Activated naive CD8-positive, alpha-beta T cell treated with anti-CD3 and anti-CD28 coated beads for 36 hours (primary cell): Measurements from ENCODE around the gene RSRC1. TPM values are rescaled to one million over a fixed set of nuclear protein-coding genes. Genes with fewer than 3 reads are reported as not detected.

Source experiments
- DNase-seq: peaks from one replicate; pipeline ENCODE4 v3.0.0; 2021
- H3K27ac Mint-ChIP-seq: one replicate; pipeline ENCODE4 v1.8.0; 2022; ENCODE audit warnings: mild to moderate bottlenecking, moderate library complexity, mixed read lengths
- H3K27me3 Mint-ChIP-seq: one replicate; pipeline ENCODE4 v1.8.0; 2022; ENCODE audit warnings: mild to moderate bottlenecking, mixed read lengths
- H3K36me3 Mint-ChIP-seq: one replicate; pipeline ENCODE4 v1.8.0; 2021; ENCODE audit warnings: mild to moderate bottlenecking, mixed read lengths
- H3K4me1 Mint-ChIP-seq: one replicate; pipeline ENCODE4 v1.8.0; 2021; ENCODE audit warnings: mixed read lengths
- H3K4me3 Mint-ChIP-seq: one replicate; pipeline ENCODE4 v1.8.0; 2022; ENCODE audit warnings: mild to moderate bottlenecking, moderate library complexity, mixed read lengths
- H3K9me3 Mint-ChIP-seq: one replicate; pipeline ENCODE4 v1.8.0; 2022; ENCODE audit warnings: mixed read lengths
- total RNA-seq, 2 experiments: library from RNA; stranded (reverse); gene quantifications; one replicate each; pipeline ENCODE4 v1.2.3, GENCODE V29; 2021

Gene RSRC1
- total RNA-seq, 2 experiments from 2014 or later = 33.2 to 37.1 TPM

DNA sequence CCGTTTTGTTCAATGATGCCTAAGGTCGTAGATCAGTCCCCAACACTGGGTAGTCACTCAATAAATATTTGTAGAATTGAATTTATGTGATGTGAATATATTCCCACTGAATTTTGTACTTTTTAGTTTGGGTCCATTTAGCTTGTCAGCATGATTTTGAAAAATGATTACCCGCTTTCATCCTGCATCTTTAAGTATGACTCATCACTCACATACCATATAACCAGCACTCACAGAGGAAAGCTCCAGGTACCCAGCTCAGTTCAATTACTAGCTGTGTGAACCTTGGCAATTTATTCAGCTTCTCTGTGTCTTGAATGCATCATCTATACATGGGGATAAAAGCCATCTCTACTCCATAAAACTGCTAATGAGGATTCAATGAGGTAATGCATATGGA is 458.9 kb downstream of the RSRC1 start:
- H3K4me1 Mint-ChIP-seq = peaks cover 13% of the 10 kb centered on the region
- H3K27ac Mint-ChIP-seq = no peak overlapping the region
- H3K9me3 Mint-ChIP-seq = peaks cover 10% of the 10 kb centered on the region
- DNase-seq = no peak
- peaks cover 5% of the 10 kb centered on the region for H3K36me3 Mint-ChIP-seq
- no peak overlapping the region for H3K4me3 Mint-ChIP-seq
- H3K27me3 Mint-ChIP-seq = peaks cover 63% of the 10 kb centered on the region

DNA sequence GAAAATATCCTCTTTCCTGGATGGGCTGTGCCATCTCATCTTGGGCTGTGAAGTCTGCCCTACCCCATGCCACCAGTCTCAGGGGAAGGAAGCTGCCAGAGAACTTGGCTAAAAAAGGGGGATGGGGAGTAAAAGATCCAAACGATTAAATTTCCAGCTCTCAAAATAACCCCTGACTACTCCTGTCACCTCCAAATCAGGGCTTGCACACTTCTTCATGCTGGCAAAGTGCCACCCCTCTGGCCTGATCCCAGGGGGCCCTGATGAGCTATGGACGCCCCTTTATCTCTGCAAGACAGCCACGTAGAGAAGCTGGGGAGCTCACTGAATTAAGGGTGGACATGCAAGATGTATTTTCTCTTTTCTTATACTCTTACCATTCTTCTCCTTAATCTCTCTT is 459.9 kb downstream of the RSRC1 start:
- H3K4me1 Mint-ChIP-seq = peaks cover 13% of the 10 kb centered on the region
- H3K27ac Mint-ChIP-seq = no peak overlapping the region
- peaks cover 10% of the 10 kb centered on the region for H3K9me3 Mint-ChIP-seq
- no peak overlapping the region for H3K4me3 Mint-ChIP-seq
- peaks cover 5% of the 10 kb centered on the region for H3K36me3 Mint-ChIP-seq
- peaks cover 62% of the 10 kb centered on the region for H3K27me3 Mint-ChIP-seq
- no peak for DNase-seq

DNA sequence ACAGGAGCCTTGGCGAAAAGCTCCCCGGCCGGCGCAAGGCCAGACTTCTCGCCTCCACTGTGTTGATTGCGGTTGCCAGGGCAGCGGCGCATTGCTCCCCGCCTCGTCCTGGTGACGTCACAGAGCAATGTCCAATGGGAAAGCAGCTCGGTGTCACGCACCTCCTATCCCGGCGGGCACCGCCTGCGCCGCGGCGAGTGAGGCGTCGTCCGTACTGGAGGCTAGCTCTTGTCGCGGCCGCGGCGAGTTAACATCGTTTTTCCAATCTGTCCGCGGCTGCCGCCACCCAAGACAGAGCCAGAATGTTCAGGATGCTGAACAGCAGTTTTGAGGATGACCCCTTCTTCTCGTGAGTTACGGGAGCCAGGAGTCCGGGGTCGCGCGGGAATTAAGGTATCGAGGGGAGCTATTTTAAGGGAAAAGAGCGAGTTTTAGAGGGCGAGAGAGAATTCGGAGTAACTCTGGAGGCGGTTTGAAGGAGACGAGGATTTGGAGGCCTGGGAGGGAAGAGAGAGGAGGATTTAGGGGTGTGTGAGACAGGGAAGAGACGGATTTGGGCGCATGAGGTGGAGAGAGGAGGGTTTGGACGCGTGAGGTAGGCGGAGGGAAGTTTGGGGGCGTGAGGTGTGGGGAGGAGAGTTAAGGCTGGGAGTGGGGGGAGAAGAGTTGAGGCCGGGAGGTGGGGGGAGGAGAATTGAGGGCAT is 461.3 kb downstream of the RSRC1 start, which contains the start of gene MLF1:
Gene MLF1, plus strand, starts transcription at position 196 of the 704 bp plus-strand sequence. Its CDS starts 107 bp downstream, at position 303.
- peaks cover 6% of the 10 kb centered on the region for H3K9me3 Mint-ChIP-seq
- H3K4me3 Mint-ChIP-seq = peak within 1 kb of the TSS; percentile 80
- H3K36me3 Mint-ChIP-seq = peaks cover 5% of the 10 kb centered on the region
- H3K4me1 Mint-ChIP-seq = peaks cover 13% of the 10 kb centered on the region
- peak within 1 kb of the TSS; percentile 81 for H3K27ac Mint-ChIP-seq
- peak; percentile 86 for DNase-seq
- peaks cover 55% of the 10 kb centered on the region for H3K27me3 Mint-ChIP-seq

DNA sequence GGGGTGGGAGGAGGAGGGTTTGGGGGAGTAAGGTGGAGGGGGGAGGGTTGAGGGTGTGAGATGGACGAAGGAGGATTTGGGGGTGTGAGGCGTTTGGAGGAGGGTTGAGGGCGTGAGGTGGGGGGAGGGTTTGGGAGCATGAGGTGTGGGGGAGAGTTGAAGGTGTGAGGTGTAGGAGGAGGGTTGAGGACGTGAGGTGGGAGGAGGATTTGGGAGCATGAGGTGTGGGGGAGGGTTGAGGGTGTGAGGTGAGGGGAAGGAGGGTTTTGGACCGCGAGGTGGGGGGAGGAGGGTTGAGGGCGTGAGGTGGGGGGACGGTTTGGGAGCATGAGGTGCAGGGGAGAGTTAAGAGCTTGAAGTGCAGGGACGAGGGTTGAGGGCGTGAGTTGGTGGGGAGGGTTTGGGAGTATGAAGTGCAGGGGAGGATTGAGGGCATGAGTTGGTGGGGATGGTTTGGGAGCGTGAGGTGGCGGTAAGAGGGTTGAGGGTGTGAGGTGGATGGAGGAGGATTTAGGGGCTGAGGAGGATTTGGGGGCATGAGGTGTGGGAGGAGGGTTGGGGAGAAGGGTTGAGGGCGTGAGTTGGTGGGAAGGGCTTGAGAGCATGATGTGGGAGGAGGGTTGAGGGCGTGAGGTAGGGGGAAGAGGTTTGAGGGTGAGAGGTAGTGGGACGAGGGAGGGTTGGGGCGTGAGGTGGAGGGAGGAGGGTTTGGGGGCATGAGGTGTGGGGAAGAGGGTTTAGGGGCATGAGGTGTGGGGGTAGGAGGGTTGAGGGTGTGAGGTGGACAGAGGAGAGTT is 462.3 kb downstream of the RSRC1 start:
- DNase-seq = no peak
- Mint-ChIP-seq H3K4me3 (peak overlapping the region; percentile 1), H3K36me3 (peaks cover 5% of the 10 kb centered on the region), H3K9me3 (peaks cover 6% of the 10 kb centered on the region), H3K27me3 (peaks cover 57% of the 10 kb centered on the region), H3K4me1 (peaks cover 13% of the 10 kb centered on the region), H3K27ac (no peak overlapping the region)

DNA sequence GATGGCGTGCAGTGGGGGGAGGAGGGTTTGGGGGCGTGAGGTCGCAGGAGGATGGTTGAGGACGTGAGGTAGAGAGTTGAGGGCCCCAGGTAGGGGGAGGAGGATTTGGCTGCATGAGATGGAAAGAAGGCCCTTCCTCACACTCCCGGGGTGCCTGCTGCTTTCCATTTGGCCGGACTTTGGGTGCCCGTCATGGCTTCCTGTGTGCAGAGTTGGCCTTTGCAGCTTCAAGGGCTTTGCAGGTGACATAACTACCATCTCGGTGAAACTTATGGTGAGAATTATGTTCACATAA is 462.8 kb downstream of the RSRC1 start:
- Mint-ChIP-seq H3K9me3 (peaks cover 6% of the 10 kb centered on the region), H3K27ac (no peak overlapping the region), H3K36me3 (peaks cover 5% of the 10 kb centered on the region), H3K4me3 (no peak overlapping the region), H3K4me1 (peaks cover 13% of the 10 kb centered on the region), H3K27me3 (peaks cover 51% of the 10 kb centered on the region)
- DNase-seq = no peak

DNA sequence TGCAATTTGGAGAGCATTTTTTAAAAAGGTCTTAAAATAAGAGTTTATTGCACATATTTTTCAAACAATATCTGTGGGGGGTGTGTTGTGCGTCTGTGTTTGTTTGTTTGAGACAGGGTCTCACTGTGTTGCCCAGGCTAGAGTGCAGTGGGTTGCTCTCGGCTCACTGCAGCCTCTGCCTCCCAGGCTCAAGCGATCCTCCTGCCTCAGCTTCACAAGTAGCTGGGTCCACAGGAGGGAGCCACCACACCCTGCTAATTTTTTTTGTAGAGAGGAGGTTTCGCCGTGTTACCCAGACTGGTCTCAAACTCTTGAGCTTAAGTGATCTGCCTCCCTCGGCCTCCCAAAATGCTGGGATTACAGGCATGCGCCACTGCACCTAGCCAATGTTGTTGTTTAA is 463.8 kb downstream of the RSRC1 start:
- Mint-ChIP-seq H3K4me3 (no peak overlapping the region), H3K27ac (no peak overlapping the region), H3K9me3 (peaks cover 6% of the 10 kb centered on the region), H3K36me3 (peaks cover 5% of the 10 kb centered on the region), H3K27me3 (peaks cover 45% of the 10 kb centered on the region), H3K4me1 (peaks cover 13% of the 10 kb centered on the region)
- DNase-seq = no peak

DNA sequence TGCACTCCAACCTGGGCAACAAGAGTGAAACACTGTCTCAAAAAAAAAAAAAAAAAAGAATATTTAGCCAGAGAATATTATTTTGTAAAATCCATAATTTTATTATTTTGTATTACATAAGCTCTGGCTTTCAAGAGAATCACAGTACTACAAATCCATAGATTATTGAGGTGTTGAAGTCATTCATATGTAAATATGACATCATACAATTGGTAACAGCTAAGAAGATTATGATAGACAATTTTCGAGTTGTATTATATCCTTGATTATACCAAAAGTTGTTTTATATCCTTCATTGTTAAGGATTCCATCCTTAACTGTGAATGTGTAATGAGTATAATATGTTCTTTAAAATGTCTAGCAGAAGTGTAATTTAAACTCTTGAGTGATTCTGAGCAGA is 464.8 kb downstream of the RSRC1 start:
- peaks cover 6% of the 10 kb centered on the region for H3K9me3 Mint-ChIP-seq
- no peak overlapping the region for H3K4me3 Mint-ChIP-seq
- peaks cover 38% of the 10 kb centered on the region for H3K27me3 Mint-ChIP-seq
- peaks cover 5% of the 10 kb centered on the region for H3K36me3 Mint-ChIP-seq
- DNase-seq = no peak
- H3K27ac Mint-ChIP-seq = no peak overlapping the region
- peaks cover 13% of the 10 kb centered on the region for H3K4me1 Mint-ChIP-seq

DNA sequence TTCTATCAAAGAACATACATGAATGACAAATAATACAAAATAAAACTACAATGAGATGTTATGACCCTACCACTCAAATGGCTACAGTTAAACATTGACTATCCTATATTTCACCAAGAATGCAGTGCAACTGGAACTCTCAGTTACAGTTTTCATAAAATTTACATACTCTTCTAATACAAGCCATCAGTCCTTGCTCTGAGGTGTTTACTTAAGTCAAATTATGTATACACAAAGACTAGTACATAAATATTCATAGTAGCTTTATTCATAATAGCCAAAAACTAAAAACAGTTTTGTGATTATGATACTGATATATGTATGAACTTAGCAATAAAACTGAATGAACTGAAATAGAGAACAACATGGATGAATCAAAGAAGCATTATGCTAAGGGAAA is 480.3 kb downstream of the RSRC1 start:
- no peaks in the 10 kb centered on the region for H3K36me3 Mint-ChIP-seq
- DNase-seq = no peak
- H3K4me1 Mint-ChIP-seq = no peaks in the 10 kb centered on the region
- no peak overlapping the region for H3K27ac Mint-ChIP-seq
- H3K9me3 Mint-ChIP-seq = no peaks in the 10 kb centered on the region
- peaks cover 14% of the 10 kb centered on the region for H3K27me3 Mint-ChIP-seq
- H3K4me3 Mint-ChIP-seq = no peak overlapping the region

Other genes starting within 250 kb of the RSRC1 start
- not detected for gene SHOX2, start 3.7 kb upstream of the RSRC1 start, total RNA-seq